PC-3 (cell line): ENCODE results near the gene GMPR.

ENCODE experiments used
- CTCF ChIP-seq: fragments of 300-600 bp; sonication (generic); conservative IDR thresholded peaks from 2 replicates; pipeline ENCODE4 v1.5.1; 2017; ENCODE audit warnings: antibody characterized with exemption, low read depth, mild to moderate bottlenecking, low read length
- EZH2 ChIP-seq: fragments of 300-600 bp; sonication (generic); IDR thresholded peaks from one replicate; pipeline ENCODE4 v1.6.1; 2017; ENCODE audit warnings: antibody characterized with exemption, mild to moderate bottlenecking, low read length; ENCODE audit not compliant: unreplicated experiment

- TF ChIP-seq CTCF (no peak), EZH2 (no peak)
Observed at GRCh38 chr6:16244446-16244845, 6.1 kb downstream of the GMPR start.
